Ovary (tissue), 9 donors: Measurements from ENCODE around the gene SLC38A10. TPM values are rescaled to one million over a fixed set of nuclear protein-coding genes. Genes with fewer than 3 reads are reported as not detected.

Source experiments
- DNase-seq, 5 donors: peaks; one replicate each; pipeline ENCODE4 v3.0.0-alpha.2; 2019 to 2020
- H3K27ac ChIP-seq, 2 donors: fragments of 200-600 bp; one replicate each; pipeline versions ENCODE4 v1.5.1 to v1.8.0; 2019 to 2022
- H3K27me3 ChIP-seq: fragments of 200-600 bp; one replicate; pipeline ENCODE4 v1.8.0; 2022
- H3K36me3 ChIP-seq: fragments of 200-600 bp; sonication (generic); one replicate; pipeline ENCODE4 v1.5.1; 2019
- H3K4me1 ChIP-seq: one replicate; pipeline ENCODE4 v1.8.1; 2013; ENCODE audit warnings: mild to moderate bottlenecking, moderate library complexity; ENCODE audit not compliant: insufficient read depth
- H3K4me3 ChIP-seq: fragments of 200-600 bp; sonication (generic); one replicate; pipeline ENCODE4 v1.5.1; 2017
- H3K9me3 ChIP-seq, 2 donors: fragments of 200-600 bp in 1 of 2; sonication (generic) in 1 of 2; one replicate each; pipeline versions ENCODE4 v1.5.1 to v1.8.1; 2013 to 2019; ENCODE audit warnings: mild to moderate bottlenecking in 1 of 2, moderate library complexity in 1 of 2
- CTCF ChIP-seq, 3 donors: fragments of 450-650 bp in 2 of 3; fragments of 200-600 bp in 1 of 3; IDR thresholded peaks; one replicate each; pipeline versions ENCODE4 v1.5.1 to v1.8.0; 2016 to 2022; ENCODE audit warnings: antibody characterized with exemption in 3 of 3, mild to moderate bottlenecking in 1 of 3
- EP300 ChIP-seq: sonication (generic); formaldehyde crosslinking; IDR thresholded peaks from one replicate; pipeline ENCODE4 v1.6.1; 2017; ENCODE audit warnings: antibody characterized with exemption
- POLR2A ChIP-seq: fragments of 450-650 bp; IDR thresholded peaks from one replicate; pipeline ENCODE4 v1.6.1; 2017; ENCODE audit warnings: antibody characterized with exemption, mild to moderate bottlenecking, moderate library complexity
- WGBS, 3 donors: extraction: QIAGEN DNeasy Blood & Tissue Kit in 1 of 3; methylation state at CpG; one replicate each; pipeline versions ENCODE4 v1.1.5 to v1.1.7; 2013 to 2017; 5-methylcytosine and 5-hydroxymethylcytosine counted together
- intact Hi-C, 4 donors: fragments of 100-400 bp; cut with DNase I; formaldehyde crosslinking; loops; one replicate each; pipeline versions ENCODE4 v1.11.0 to v1.15.1; 2022 to 2023
- polyA plus RNA-seq, 2 donors: library from polyadenylated mRNA; stranded (reverse); fragments of 200-250 nt in 1 of 2; fragments of 350-450 nt in 1 of 2; fragmentation: Illumina TruSeq in 1 of 2; extraction: RNeasy Lipid Tissue Mini Kit (QIAGEN cat#74804) in 1 of 2; gene quantifications; one replicate each; pipeline ENCODE4 v1.2.3, GENCODE V29; 2013 to 2014
- total RNA-seq, 7 donors: library from RNA; depleted of rRNA in 2 of 7; stranded (reverse); fragments of >200 nt in 2 of 7; fragmentation: NEBNext Ultra II Directional in 3 of 7; extraction: Animal tissue kit (Norgen Biotek cat#: 25700) in 3 of 7; gene quantifications; one replicate each; pipeline versions ENCODE4 v1.1.0 to v1.2.4, GENCODE V29; 2016 to 2023
- donor health status: DM: no; HTN: no; CAD: no; lungs with moderate emphysema.
- donor health status: DM: no; HTN: no; CAD: no.
- donor health status: Bipolar disorder and iron deficiency.
- donor health status: DM: yes; HTN: yes; CAD: no.
- donor health status: DM: no; HTN: no; CAD: no.
- donor health status: DM: yes; HTN: yes; CAD: no.

The SLC38A10 gene
- total and polyA plus RNA-seq, 9 donors: 11.5 to 75.7 (median 64.3) TPM

- H3K27ac ChIP-seq: no peak overlapping the region
- H3K27me3 ChIP-seq: no peaks in the 10 kb centered on the region
- WGBS, 3 donors: 93 to 95% (median 94%) methylated on average over 8 of the region's 8 CpGs
- intact Hi-C loops: no loop called here
- no peaks in the 10 kb centered on the region for H3K36me3 ChIP-seq
- DNase-seq: no peak
- TF ChIP-seq POLR2A (no peak), EP300 (no peak), CTCF (IDR thresholded peaks at IDR 0.05) (no peak)
- H3K4me3 ChIP-seq: no peak overlapping the region
- no peaks in the 10 kb centered on the region for H3K4me1 ChIP-seq
- no peaks in the 10 kb centered on the region for H3K9me3 ChIP-seq
Measured at GRCh38 chr17:81213978-81214377, 81.1 kb downstream of the SLC38A10 start.

DNA sequence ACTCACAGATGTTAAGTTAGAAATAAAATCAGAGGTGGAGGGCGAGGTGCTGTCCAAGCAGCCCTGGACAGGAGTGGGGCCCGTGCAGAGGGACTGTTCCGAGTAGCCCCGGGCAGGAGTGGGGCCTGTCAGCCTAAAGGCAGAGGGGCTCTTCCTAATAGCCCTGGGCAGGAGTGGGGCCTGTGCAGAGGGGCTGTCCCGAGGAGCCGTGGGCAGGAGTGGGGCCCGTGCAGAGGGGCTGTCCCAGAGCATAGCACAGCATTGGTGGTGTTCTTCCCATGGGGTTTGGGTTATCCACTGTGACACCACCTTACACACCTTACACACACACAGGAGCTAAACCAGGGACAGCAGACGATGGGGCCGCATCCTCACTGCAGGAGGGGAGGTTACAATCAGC lies 82.7 kb downstream of the SLC38A10 start:
- 85 to 95% (median 90%) methylated on average over 9 of the region's 9 CpGs for WGBS, 3 donors

GRCh38 chr17:81210868-81211267 lies 84.2 kb downstream of the SLC38A10 start:
- intact Hi-C loops: no loop called here
- no peaks in the 10 kb centered on the region for H3K9me3 ChIP-seq
- no peak for TF ChIP-seq EP300
- no peak for TF ChIP-seq POLR2A
- no peak for TF ChIP-seq CTCF (IDR thresholded peaks at IDR 0.05)
- H3K27ac ChIP-seq: no peak overlapping the region
- H3K27me3 ChIP-seq: no peaks in the 10 kb centered on the region
- no peak overlapping the region for H3K4me3 ChIP-seq
- no peak for DNase-seq
- H3K36me3 ChIP-seq: no peaks in the 10 kb centered on the region
- no peaks in the 10 kb centered on the region for H3K4me1 ChIP-seq
- 70 to 76% (median 70%) methylated on average over 14 of the region's 14 CpGs for WGBS, 3 donors

More for the DNA sequence above, 82.7 kb downstream of the SLC38A10 start:
- Histone ChIP-seq H3K27ac (no peak overlapping the region), H3K36me3 (no peaks in the 10 kb centered on the region), H3K4me3 (no peak overlapping the region), H3K9me3 (no peaks in the 10 kb centered on the region), H3K27me3 (no peaks in the 10 kb centered on the region), H3K4me1 (no peaks in the 10 kb centered on the region)
- no peak for DNase-seq
- intact Hi-C loops: no loop called here
- no peak for TF ChIP-seq CTCF (IDR thresholded peaks at IDR 0.05)
- TF ChIP-seq POLR2A: no peak
- no peak for TF ChIP-seq EP300

DNA sequence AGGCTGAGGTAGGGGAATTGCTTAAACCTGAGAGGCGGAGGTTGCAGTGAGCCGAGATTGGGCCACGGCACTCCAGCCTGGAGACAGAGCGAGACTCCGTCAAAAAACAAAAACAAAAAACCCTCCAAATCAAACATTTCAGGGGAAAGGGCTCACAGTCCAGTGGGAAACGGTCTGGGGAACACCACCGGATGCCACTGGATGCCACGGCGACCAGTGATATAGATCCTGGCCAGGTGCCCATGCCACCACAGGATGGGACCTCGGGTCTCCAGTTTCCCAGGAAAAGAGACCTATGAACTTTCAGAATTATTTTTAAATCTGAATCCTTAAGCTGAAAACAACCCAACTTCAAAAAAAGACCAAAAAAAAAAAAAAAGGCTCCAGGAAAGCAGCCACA lies 84.6 kb downstream of the SLC38A10 start:
- DNase-seq: no peak
- H3K9me3 ChIP-seq: no peaks in the 10 kb centered on the region
- no peak overlapping the region for H3K4me3 ChIP-seq
- intact Hi-C loops: no loop called here
- 70 to 89% (median 75%) methylated on average over 10 of the region's 10 CpGs for WGBS, 3 donors
- H3K36me3 ChIP-seq: no peaks in the 10 kb centered on the region
- no peak overlapping the region for H3K27ac ChIP-seq
- no peaks in the 10 kb centered on the region for H3K27me3 ChIP-seq
- H3K4me1 ChIP-seq: no peaks in the 10 kb centered on the region
- no peak for TF ChIP-seq POLR2A
- no peak for TF ChIP-seq CTCF (IDR thresholded peaks at IDR 0.05)
- TF ChIP-seq EP300: no peak

DNA sequence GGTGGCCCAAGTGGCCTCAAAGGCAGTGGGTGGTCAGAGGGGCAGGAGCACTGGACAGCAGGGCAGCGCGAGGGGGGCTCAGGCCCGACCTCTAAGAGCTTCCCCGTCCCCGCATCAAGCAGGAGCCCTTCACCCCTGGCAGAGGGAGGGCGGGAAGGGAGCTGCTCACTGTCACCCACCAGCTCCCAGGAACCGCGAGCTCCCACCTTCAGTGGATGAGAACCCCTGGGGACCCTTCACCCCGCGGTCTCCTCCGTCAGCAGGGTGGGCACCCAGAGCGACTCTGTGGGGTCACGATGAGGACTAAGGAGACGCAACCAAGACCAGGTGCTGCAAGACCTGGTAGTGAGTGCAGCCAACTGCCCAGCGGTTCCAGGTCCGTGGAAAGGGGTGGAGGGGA lies 86.0 kb downstream of the SLC38A10 start:
- Histone ChIP-seq H3K27ac (no peak overlapping the region), H3K36me3 (no peaks in the 10 kb centered on the region), H3K27me3 (no peaks in the 10 kb centered on the region), H3K4me3 (no peak overlapping the region), H3K9me3 (no peaks in the 10 kb centered on the region), H3K4me1 (no peaks in the 10 kb centered on the region)
- DNase-seq: no peak
- intact Hi-C loops: loop anchor here in 1 of 4 donors (10.0 kb wide), 1 partner anchor 64 kb away; no protein-coding TSS in a partner anchor
- 94 to 96% (median 94%) methylated on average over 16 of the region's 16 CpGs for WGBS, 3 donors
- TF ChIP-seq EP300: no peak
- no peak for TF ChIP-seq CTCF (IDR thresholded peaks at IDR 0.05)
- TF ChIP-seq POLR2A: no peak
